ENCODE data around the gene CLEC3B.

GRCh38 chr3:45026038-45026437, at the start of gene CLEC3B:
- TF ChIP-seq CTCF (IDR thresholded peaks at IDR 0.05) (no peak), POLR2A (IDR thresholded peaks at IDR 0.05) (no peak)

All from tibial nerve (tissue), 3 donors.